Omental fat pad (tissue), 4 donors: Measurements from ENCODE around the gene TSNAXIP1. TPM values are rescaled to one million over a fixed set of nuclear protein-coding genes. Genes with fewer than 3 reads are reported as not detected.

Source experiments
- ATAC-seq: fragments of 150-250 bp; one replicate; pipeline ENCODE4 v1.9.1; 2016; ENCODE audit warnings: mild to moderate bottlenecking, moderate library complexity; ENCODE audit not compliant: low FRiP score
- DNase-seq: peaks from one replicate; pipeline ENCODE4 v3.0.0-alpha.2; 2019; ENCODE audit warnings: low spot score
- total RNA-seq, 4 donors: library from RNA; depleted of rRNA; stranded (reverse); fragments of >200 nt; gene quantifications; one replicate each; pipeline ENCODE4 v1.1.0, GENCODE V29; 2016
- TF ChIP-seq, protein P1 (sequence below), 3 donors: fragments of 450-650 bp; IDR thresholded peaks; one replicate each; pipeline ENCODE4 v1.5.1; 2016 to 2017; ENCODE audit warnings: antibody characterized with exemption in 3 of 3, mild to moderate bottlenecking in 3 of 3, moderate library complexity in 2 of 3

The TSNAXIP1 gene
- total RNA-seq, 4 donors from 2014 or later: 0.60 to 1.9 (median 1.1) TPM

DNA sequence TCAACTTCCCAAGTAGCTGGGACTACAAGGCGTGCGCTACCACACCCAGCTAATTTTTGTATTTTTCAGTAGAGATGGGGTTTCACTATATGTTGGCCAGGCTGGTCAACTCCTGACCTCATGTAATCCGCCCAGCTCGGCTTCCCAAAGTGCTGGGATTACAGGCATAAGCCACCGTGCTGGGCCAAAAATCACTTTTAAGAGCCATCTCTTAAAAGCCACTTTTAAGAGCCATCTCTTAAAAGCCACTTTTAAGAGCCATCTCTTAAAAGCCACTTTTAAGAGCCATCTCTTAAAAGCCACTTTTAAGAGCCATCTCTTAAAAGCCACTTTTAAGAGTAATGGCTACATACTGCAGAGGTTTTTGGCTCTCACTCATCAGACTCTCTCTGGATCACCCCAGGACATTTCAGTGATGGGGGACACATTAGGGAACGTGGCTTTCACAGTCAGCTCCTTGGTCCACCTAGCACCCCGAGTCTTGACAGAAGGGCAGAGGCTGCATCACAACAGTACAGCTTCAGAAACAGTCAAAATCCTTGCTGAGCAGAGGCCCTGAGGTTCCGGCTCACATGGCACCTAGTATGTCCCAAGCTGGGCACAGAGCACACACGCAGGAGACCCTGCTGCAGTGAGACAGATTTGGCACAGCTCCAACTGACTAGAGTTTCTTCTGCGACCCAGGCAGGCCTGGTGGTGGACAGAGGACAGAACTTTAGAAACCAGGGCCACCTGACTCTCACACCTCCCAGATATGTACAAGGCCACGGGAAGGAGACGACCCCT lies 23.9 kb upstream of the TSNAXIP1 start:
- TF ChIP-seq, protein P1, sequence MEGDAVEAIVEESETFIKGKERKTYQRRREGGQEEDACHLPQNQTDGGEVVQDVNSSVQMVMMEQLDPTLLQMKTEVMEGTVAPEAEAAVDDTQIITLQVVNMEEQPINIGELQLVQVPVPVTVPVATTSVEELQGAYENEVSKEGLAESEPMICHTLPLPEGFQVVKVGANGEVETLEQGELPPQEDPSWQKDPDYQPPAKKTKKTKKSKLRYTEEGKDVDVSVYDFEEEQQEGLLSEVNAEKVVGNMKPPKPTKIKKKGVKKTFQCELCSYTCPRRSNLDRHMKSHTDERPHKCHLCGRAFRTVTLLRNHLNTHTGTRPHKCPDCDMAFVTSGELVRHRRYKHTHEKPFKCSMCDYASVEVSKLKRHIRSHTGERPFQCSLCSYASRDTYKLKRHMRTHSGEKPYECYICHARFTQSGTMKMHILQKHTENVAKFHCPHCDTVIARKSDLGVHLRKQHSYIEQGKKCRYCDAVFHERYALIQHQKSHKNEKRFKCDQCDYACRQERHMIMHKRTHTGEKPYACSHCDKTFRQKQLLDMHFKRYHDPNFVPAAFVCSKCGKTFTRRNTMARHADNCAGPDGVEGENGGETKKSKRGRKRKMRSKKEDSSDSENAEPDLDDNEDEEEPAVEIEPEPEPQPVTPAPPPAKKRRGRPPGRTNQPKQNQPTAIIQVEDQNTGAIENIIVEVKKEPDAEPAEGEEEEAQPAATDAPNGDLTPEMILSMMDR (IDR thresholded peaks at IDR 0.05): no peak
- DNase-seq: no peak
- no peak for ATAC-seq

GRCh38 chr16:67783353-67783725 lies 23.4 kb upstream of the TSNAXIP1 start:
- ATAC-seq (no peak), DNase-seq (no peak)
- TF ChIP-seq, protein P1 (IDR thresholded peaks at IDR 0.05): no peak

DNA sequence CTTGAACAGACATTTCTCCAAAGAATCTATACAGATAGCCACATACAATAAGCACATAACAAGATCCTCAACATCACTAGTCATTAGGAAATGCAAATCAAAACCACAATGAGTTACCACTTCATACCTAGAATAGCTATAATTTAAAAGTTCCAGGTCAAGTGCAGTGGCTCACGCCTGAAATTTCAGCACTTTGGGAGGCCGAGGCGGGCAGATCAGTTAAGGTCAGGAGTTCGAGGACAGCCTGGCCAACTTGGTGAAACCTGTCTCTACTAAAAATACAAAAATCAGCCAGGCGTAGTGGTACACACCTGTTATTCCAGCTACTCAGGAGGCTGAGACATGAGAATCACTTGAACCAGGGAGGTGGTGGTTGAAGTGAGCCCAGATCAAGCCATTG lies 20.2 kb upstream of the TSNAXIP1 start:
- DNase-seq: no peak
- TF ChIP-seq, protein P1 (IDR thresholded peaks at IDR 0.05): no peak
- ATAC-seq: no peak

- ATAC-seq (no peak), DNase-seq (no peak)
- TF ChIP-seq, protein P1 (IDR thresholded peaks at IDR 0.05): no peak
Observed at GRCh38 chr16:67790071-67790470, 16.6 kb upstream of the TSNAXIP1 start.

GRCh38 chr16:67796099-67796718 lies 10.5 kb upstream of the TSNAXIP1 start:
- TF ChIP-seq, protein P1 (IDR thresholded peaks at IDR 0.05): no peak
- DNase-seq (no peak), ATAC-seq (no peak)

- DNase-seq (no peak), ATAC-seq (no peak)
- TF ChIP-seq, protein P1 (IDR thresholded peaks at IDR 0.05): no peak
Observed at GRCh38 chr16:67800338-67800926, 6.3 kb upstream of the TSNAXIP1 start.
